KMS-11 (cell line): ENCODE data around the gene NUPR1.

Source experiments
- H2AFZ ChIP-seq: fragments of 200-600 bp; sonication (generic); 2 replicates; pipeline ENCODE4 v1.6.1; 2016; ENCODE audit warnings: antibody characterized with exemption, mixed run types, low read depth
- H3K27ac ChIP-seq: fragments of 200-600 bp; sonication (generic); 2 replicates; pipeline ENCODE4 v1.6.1; 2016; ENCODE audit warnings: mild to moderate bottlenecking, mixed run types
- H3K27me3 ChIP-seq: fragments of 200-600 bp; sonication (generic); 2 replicates; pipeline ENCODE4 v1.6.1; 2017; ENCODE audit warnings: mild to moderate bottlenecking, low read depth, mixed run types, moderate library complexity; ENCODE audit not compliant: insufficient read depth
- H3K36me3 ChIP-seq: fragments of 200-600 bp; sonication (generic); 2 replicates; pipeline ENCODE4 v1.6.1; 2017; ENCODE audit warnings: mild to moderate bottlenecking, mixed run types; ENCODE audit not compliant: insufficient read depth
- H3K4me1 ChIP-seq: fragments of 200-600 bp; sonication (generic); 2 replicates; pipeline ENCODE4 v1.6.1; 2016; ENCODE audit warnings: mild to moderate bottlenecking, low read depth, mixed run types; ENCODE audit not compliant: poor library complexity, severe bottlenecking
- H3K4me2 ChIP-seq: fragments of 200-600 bp; sonication (generic); 2 replicates; pipeline ENCODE4 v1.7.0; 2016; ENCODE audit warnings: mild to moderate bottlenecking, mixed run types
- H3K4me3 ChIP-seq: fragments of 200-600 bp; sonication (generic); IDR thresholded peaks from 2 replicates; pipeline ENCODE4 v1.6.1; 2017; ENCODE audit warnings: low read depth, low read length, mixed read lengths; ENCODE audit not compliant: insufficient read depth
- H3K79me2 ChIP-seq: fragments of 200-600 bp; sonication (generic); 2 replicates; pipeline ENCODE4 v1.6.1; 2016; ENCODE audit warnings: low read depth, mixed run types; ENCODE audit not compliant: insufficient read depth
- H3K9ac ChIP-seq: fragments of 200-600 bp; sonication (generic); 2 replicates; pipeline ENCODE4 v1.6.1; 2016; ENCODE audit warnings: mild to moderate bottlenecking, mixed run types
- H4K20me1 ChIP-seq: fragments of 200-600 bp; sonication (generic); 2 replicates; pipeline ENCODE4 v1.6.1; 2016; ENCODE audit warnings: mild to moderate bottlenecking, mixed run types; ENCODE audit not compliant: insufficient read depth
- CTCF ChIP-seq: fragments of 200-600 bp; sonication (generic); conservative IDR thresholded peaks from 2 replicates; pipeline ENCODE4 v1.6.1; 2017; ENCODE audit warnings: low read depth, mild to moderate bottlenecking, antibody characterized with exemption, low read length, moderate library complexity, mixed read lengths

NUPR1 gene

GRCh38 chr16:28538733-28539596, at the start of gene NUPR1:
NUPR1 (minus strand) TSS chr16:28538974; CDS start chr16:28538907, 67 bp downstream.
- H3K4me2 ChIP-seq: no peak within 1 kb of the TSS
- no peak within 1 kb of the TSS for H3K4me3 ChIP-seq
- no peak within 1 kb of the TSS for H3K27ac ChIP-seq
- H4K20me1 ChIP-seq: no peaks in the 10 kb centered on the region
- no peaks in the 10 kb centered on the region for H3K36me3 ChIP-seq
- H2AFZ ChIP-seq: no peak within 1 kb of the TSS
- H3K4me1 ChIP-seq: peaks cover 19% of the 10 kb centered on the region
- no peaks in the 10 kb centered on the region for H3K79me2 ChIP-seq
- no peak within 1 kb of the TSS for H3K9ac ChIP-seq
- no peaks in the 10 kb centered on the region for H3K27me3 ChIP-seq
- no peak for TF ChIP-seq CTCF

GRCh38 chr16:28587386-28587785, 48.6 kb upstream of the NUPR1 start:
- H3K79me2 ChIP-seq: no peaks in the 10 kb centered on the region
- no peak overlapping the region for H3K9ac ChIP-seq
- H3K36me3 ChIP-seq: no peaks in the 10 kb centered on the region
- no peak overlapping the region for H2AFZ ChIP-seq
- H4K20me1 ChIP-seq: no peaks in the 10 kb centered on the region
- no peaks in the 10 kb centered on the region for H3K4me1 ChIP-seq
- H3K27ac ChIP-seq: no peak overlapping the region
- no peaks in the 10 kb centered on the region for H3K27me3 ChIP-seq
- no peak for TF ChIP-seq CTCF
- H3K4me2 ChIP-seq: no peak overlapping the region
- H3K4me3 ChIP-seq: no peak overlapping the region

GRCh38 chr16:28586466-28586865, 47.7 kb upstream of the NUPR1 start:
- Histone ChIP-seq H3K27me3 (no peaks in the 10 kb centered on the region), H3K36me3 (no peaks in the 10 kb centered on the region), H3K4me3 (no peak overlapping the region), H3K4me1 (no peaks in the 10 kb centered on the region), H3K4me2 (no peak overlapping the region), H3K79me2 (no peaks in the 10 kb centered on the region), H3K9ac (no peak overlapping the region), H4K20me1 (no peaks in the 10 kb centered on the region), H2AFZ (no peak overlapping the region), H3K27ac (no peak overlapping the region)
- TF ChIP-seq CTCF: no peak

GRCh38 chr16:28585674-28586073, 46.9 kb upstream of the NUPR1 start:
- H3K27ac ChIP-seq: no peak overlapping the region
- no peak overlapping the region for H3K9ac ChIP-seq
- H4K20me1 ChIP-seq: no peaks in the 10 kb centered on the region
- H3K4me2 ChIP-seq: no peak overlapping the region
- no peak overlapping the region for H3K4me3 ChIP-seq
- no peak overlapping the region for H2AFZ ChIP-seq
- no peaks in the 10 kb centered on the region for H3K79me2 ChIP-seq
- H3K36me3 ChIP-seq: no peaks in the 10 kb centered on the region
- H3K4me1 ChIP-seq: no peaks in the 10 kb centered on the region
- TF ChIP-seq CTCF: no peak
- no peaks in the 10 kb centered on the region for H3K27me3 ChIP-seq
